K562 (cell line): ENCODE data around the gene OMG. TPM values are rescaled to one million over a fixed set of nuclear protein-coding genes. Genes with fewer than 3 reads are reported as not detected.

Experiments used
- polyA plus RNA-seq, 8 experiments: library from polyadenylated mRNA; depleted of rRNA in 4 of 8; stranded (reverse) in 5 of 8; unstranded in 3 of 8; fragments of >200 nt; fragmentation: Nextera tagmentation in 2 of 8; fragmentation: Illumina TruSeq in 1 of 8; extraction: Ambion mirVana in 2 of 8; extraction: Trizol in 1 of 8; gene quantifications; 2 replicates each; pipeline versions ENCODE4 v1.2.1 to v1.2.3, GENCODE V29; 2011 to 2014; ENCODE audit warnings: inconsistent platforms in 1 of 8, missing spikeins in 1 of 8
- total RNA-seq, 7 experiments: library from RNA; depleted of rRNA in 6 of 7; stranded (reverse); fragments of >200 nt in 6 of 7; fragmentation: Illumina TruSeq in 2 of 7; extraction: Trizol in 2 of 7; gene quantifications; 2 replicates each; pipeline versions ENCODE4 v1.2.1 to v1.2.3, GENCODE V29; 2011 to 2021; ENCODE audit warnings: low replicate concordance in 1 of 7

The OMG gene
- total and polyA plus RNA-seq, 9 of the 15 experiments (the other 6 are each of a cell fraction or from before 2014, with no cell fraction given) = 0.41 TPM; not detected in 8

Other genes starting within 250 kb of the OMG start
- 13.4 and 16.7 TPM in 2 replicates for gene NF1, start 202.3 kb downstream of the OMG start, total RNA-seq (2014; rRNA removed)
- gene NF1, start 202.3 kb downstream of the OMG start, total RNA-seq (2014; rRNA removed; fragmentation: Illumina TruSeq; extraction: Trizol) = 26.3 TPM in 2 replicates
- 24.3 and 24.6 TPM in 2 replicates for gene NF1, start 202.3 kb downstream of the OMG start, total RNA-seq (2015; rRNA removed; fragmentation: Illumina TruSeq; extraction: Trizol)
- 36.5 and 41.9 TPM in 2 replicates for gene NF1, start 202.3 kb downstream of the OMG start, total RNA-seq (2021)
- gene NF1, start 202.3 kb downstream of the OMG start, polyA plus RNA-seq (2011; rRNA removed) = 16.7 and 29.3 TPM in 2 replicates
- 23.9 and 30.8 TPM in 2 replicates for gene NF1, start 202.3 kb downstream of the OMG start, polyA plus RNA-seq (2014; fragmentation: Illumina TruSeq; extraction: Trizol)
- gene NF1, start 202.3 kb downstream of the OMG start, polyA plus RNA-seq (2014; fragmentation: Nextera tagmentation; extraction: Ambion mirVana) = 1 to 10 TPM; 3.4 to 7.5 TPM
- gene NF1, start 202.3 kb downstream of the OMG start, polyA plus RNA-seq (2014; rRNA removed) = 14.0 and 15.4 TPM in 2 replicates
- 0.54 and 0.82 TPM in 2 replicates for gene EVI2B, start 16.8 kb upstream of the OMG start, total RNA-seq (2014; rRNA removed)
- gene EVI2B, start 16.8 kb upstream of the OMG start, total RNA-seq (2014; rRNA removed; fragmentation: Illumina TruSeq; extraction: Trizol) = 1.9 and 2.1 TPM in 2 replicates
- gene EVI2B, start 16.8 kb upstream of the OMG start, total RNA-seq (2015; rRNA removed; fragmentation: Illumina TruSeq; extraction: Trizol) = 8.0 TPM in 2 replicates
- 1.7 and 2.0 TPM in 2 replicates for gene EVI2B, start 16.8 kb upstream of the OMG start, total RNA-seq (2021)
- 2.5 and 3.4 TPM in 2 replicates for gene EVI2B, start 16.8 kb upstream of the OMG start, polyA plus RNA-seq (2011; rRNA removed)
- 6.5 and 7.1 TPM in 2 replicates for gene EVI2B, start 16.8 kb upstream of the OMG start, polyA plus RNA-seq (2014; fragmentation: Illumina TruSeq; extraction: Trizol)
- gene EVI2B, start 16.8 kb upstream of the OMG start, polyA plus RNA-seq (2014; fragmentation: Nextera tagmentation; extraction: Ambion mirVana) = 1 to 10 TPM; 1.7 to 2.9 TPM
- 2.5 and 3.9 TPM in 2 replicates for gene EVI2B, start 16.8 kb upstream of the OMG start, polyA plus RNA-seq (2014; rRNA removed)
- gene EVI2A, start 24.4 kb upstream of the OMG start, total RNA-seq (2014; rRNA removed) = not detected in 2 replicates
- gene EVI2A, start 24.4 kb upstream of the OMG start, total RNA-seq (2014; rRNA removed; fragmentation: Illumina TruSeq; extraction: Trizol) = 0.16 TPM in 1 of 2 replicates, not detected in the other
- gene EVI2A, start 24.4 kb upstream of the OMG start, total RNA-seq (2015; rRNA removed; fragmentation: Illumina TruSeq; extraction: Trizol) = 0.38 TPM in 1 of 2 replicates, not detected in the other
- gene EVI2A, start 24.4 kb upstream of the OMG start, total RNA-seq (2021) = 0.13 TPM in 2 replicates
- gene EVI2A, start 24.4 kb upstream of the OMG start, polyA plus RNA-seq (2011; rRNA removed) = 0.06 and 0.08 TPM in 2 replicates
- 0.10 TPM in 1 of 2 replicates, not detected in the other for gene EVI2A, start 24.4 kb upstream of the OMG start, polyA plus RNA-seq (2014; fragmentation: Illumina TruSeq; extraction: Trizol)
- gene EVI2A, start 24.4 kb upstream of the OMG start, polyA plus RNA-seq (2014; fragmentation: Nextera tagmentation; extraction: Ambion mirVana) = under 1 TPM; 0.17 to 0.37 TPM
- 0.20 TPM in 1 of 2 replicates, not detected in the other for gene EVI2A, start 24.4 kb upstream of the OMG start, polyA plus RNA-seq (2014; rRNA removed)
- gene RAB11FIP4, start 94.4 kb upstream of the OMG start, total RNA-seq (2014; rRNA removed) = 14.2 and 16.6 TPM in 2 replicates
- gene RAB11FIP4, start 94.4 kb upstream of the OMG start, total RNA-seq (2014; rRNA removed; fragmentation: Illumina TruSeq; extraction: Trizol) = 5.8 and 7.0 TPM in 2 replicates
- gene RAB11FIP4, start 94.4 kb upstream of the OMG start, total RNA-seq (2015; rRNA removed; fragmentation: Illumina TruSeq; extraction: Trizol) = 9.8 and 11.5 TPM in 2 replicates
- gene RAB11FIP4, start 94.4 kb upstream of the OMG start, total RNA-seq (2021) = 12.0 and 12.3 TPM in 2 replicates
- gene RAB11FIP4, start 94.4 kb upstream of the OMG start, polyA plus RNA-seq (2011; rRNA removed) = 6.2 and 10.5 TPM in 2 replicates
- 8.1 and 8.9 TPM in 2 replicates for gene RAB11FIP4, start 94.4 kb upstream of the OMG start, polyA plus RNA-seq (2014; fragmentation: Illumina TruSeq; extraction: Trizol)
- gene RAB11FIP4, start 94.4 kb upstream of the OMG start, polyA plus RNA-seq (2014; fragmentation: Nextera tagmentation; extraction: Ambion mirVana) = under 1 TPM; 0.62 to 0.66 TPM
- 7.9 TPM in 2 replicates for gene RAB11FIP4, start 94.4 kb upstream of the OMG start, polyA plus RNA-seq (2014; rRNA removed)